Liver (tissue), 3 donors: ENCODE measurements around the gene ITIH5.

Experiments used
- CTCF ChIP-seq: fragments of 150-350 bp; IDR thresholded peaks from 2 replicates; pipeline ENCODE4 v1.5.1; 2017; ENCODE audit warnings: improper control_type of control experiment, low read depth, low read length; ENCODE audit not compliant: missing input control
- NR2F2 ChIP-seq: IDR thresholded peaks from 2 replicates; pipeline ENCODE4 v1.6.1; 2016; ENCODE audit warnings: antibody characterized with exemption
- ZBTB33 ChIP-seq: IDR thresholded peaks from 2 replicates; pipeline ENCODE4 v1.6.1; 2016; ENCODE audit warnings: antibody characterized with exemption
- TF ChIP-seq, protein P1 (sequence below): IDR thresholded peaks from 2 replicates; pipeline ENCODE4 v1.6.1; 2016; ENCODE audit warnings: antibody characterized with exemption
- TF ChIP-seq, protein P2 (sequence below): IDR thresholded peaks from 2 replicates; pipeline ENCODE4 v1.6.1; 2016; ENCODE audit warnings: antibody characterized with exemption, mild to moderate bottlenecking
- donor health status: healthy.
- donor health status: healthy.

- TF ChIP-seq CTCF (no peak), NR2F2 (no peak), ZBTB33 (no peak)
- TF ChIP-seq, protein P1, sequence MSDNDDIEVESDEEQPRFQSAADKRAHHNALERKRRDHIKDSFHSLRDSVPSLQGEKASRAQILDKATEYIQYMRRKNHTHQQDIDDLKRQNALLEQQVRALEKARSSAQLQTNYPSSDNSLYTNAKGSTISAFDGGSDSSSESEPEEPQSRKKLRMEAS, result no peak
- TF ChIP-seq, protein P2, sequence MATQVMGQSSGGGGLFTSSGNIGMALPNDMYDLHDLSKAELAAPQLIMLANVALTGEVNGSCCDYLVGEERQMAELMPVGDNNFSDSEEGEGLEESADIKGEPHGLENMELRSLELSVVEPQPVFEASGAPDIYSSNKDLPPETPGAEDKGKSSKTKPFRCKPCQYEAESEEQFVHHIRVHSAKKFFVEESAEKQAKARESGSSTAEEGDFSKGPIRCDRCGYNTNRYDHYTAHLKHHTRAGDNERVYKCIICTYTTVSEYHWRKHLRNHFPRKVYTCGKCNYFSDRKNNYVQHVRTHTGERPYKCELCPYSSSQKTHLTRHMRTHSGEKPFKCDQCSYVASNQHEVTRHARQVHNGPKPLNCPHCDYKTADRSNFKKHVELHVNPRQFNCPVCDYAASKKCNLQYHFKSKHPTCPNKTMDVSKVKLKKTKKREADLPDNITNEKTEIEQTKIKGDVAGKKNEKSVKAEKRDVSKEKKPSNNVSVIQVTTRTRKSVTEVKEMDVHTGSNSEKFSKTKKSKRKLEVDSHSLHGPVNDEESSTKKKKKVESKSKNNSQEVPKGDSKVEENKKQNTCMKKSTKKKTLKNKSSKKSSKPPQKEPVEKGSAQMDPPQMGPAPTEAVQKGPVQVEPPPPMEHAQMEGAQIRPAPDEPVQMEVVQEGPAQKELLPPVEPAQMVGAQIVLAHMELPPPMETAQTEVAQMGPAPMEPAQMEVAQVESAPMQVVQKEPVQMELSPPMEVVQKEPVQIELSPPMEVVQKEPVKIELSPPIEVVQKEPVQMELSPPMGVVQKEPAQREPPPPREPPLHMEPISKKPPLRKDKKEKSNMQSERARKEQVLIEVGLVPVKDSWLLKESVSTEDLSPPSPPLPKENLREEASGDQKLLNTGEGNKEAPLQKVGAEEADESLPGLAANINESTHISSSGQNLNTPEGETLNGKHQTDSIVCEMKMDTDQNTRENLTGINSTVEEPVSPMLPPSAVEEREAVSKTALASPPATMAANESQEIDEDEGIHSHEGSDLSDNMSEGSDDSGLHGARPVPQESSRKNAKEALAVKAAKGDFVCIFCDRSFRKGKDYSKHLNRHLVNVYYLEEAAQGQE, result no peak
These were observed 154.3 kb downstream of the ITIH5 start for GRCh38 chr10:7512487-7512886.
